GM12878 (cell line): ENCODE measurements around the gene DNASE1L3. TPM values are rescaled to one million over a fixed set of nuclear protein-coding genes. Genes with fewer than 3 reads are reported as not detected.

Source experiments
- ATAC-seq: fragments of 200-7000 bp; cut with Tn5 transposase; 3 replicates; pipeline ENCODE4 v1.9.1; 2020; ENCODE audit warnings: mild to moderate bottlenecking, moderate library complexity
- BruUV-seq: library from RNA; stranded (reverse); fragments of 400-500 nt; replicated peaks from 2 replicates; lab custom pipeline; 2021; lab: Mats Ljungman, UMichigan
- CTCF ChIA-PET: fragments of 300-600 bp; sonication (Branson Sonifier 250); formaldehyde crosslinking; extraction: SDS; loops from one replicate; lab custom pipeline; 2021; ENCODE audit warnings: inconsistent platforms; lab: Yijun Ruan, JAX
- POLR2A ChIA-PET: fragments of 350-600 bp; formaldehyde crosslinking; extraction: SDS; loops from one replicate; lab custom pipeline; 2021; ENCODE audit warnings: inconsistent platforms; lab: Charles Lee
- RAD21 ChIA-PET: fragments of 300-600 bp; sonication (Branson Sonifier 250); formaldehyde crosslinking; loops from one replicate; lab custom pipeline; 2023; ENCODE audit warnings: antibody characterized with exemption; ENCODE audit not compliant: unreplicated experiment; lab: Charles Lee
- SMC1A ChIA-PET: fragments of 300-600 bp; sonication (Branson Sonifier 250); formaldehyde crosslinking; loops from one replicate; lab custom pipeline; 2023; ENCODE audit not compliant: unreplicated experiment, uncharacterized antibody; lab: Charles Lee
- DNase-seq: peaks from one replicate; pipeline ENCODE4 v3.0.0-alpha.2; 2011; ENCODE audit warnings: low read depth, low spot score
- FAIRE-seq: peaks from 3 replicates; lab custom pipeline; 2011; peaks lifted over from hg19 to GRCh38; lab: Jason Lieb, UNC
- H2AFZ ChIP-seq: 2 replicates; pipeline ENCODE4 v1.6.0; 2011; ENCODE audit warnings: low read depth, low read length, control low read depth; ENCODE audit not compliant: control insufficient read depth
- H3K27ac ChIP-seq: 2 replicates; pipeline ENCODE4 v1.5.1; 2011; ENCODE audit warnings: control low read depth; ENCODE audit not compliant: control insufficient read depth, insufficient read depth
- H3K27me3 ChIP-seq, 2 experiments: replicated peaks in 1 of 2; 2 replicates each; pipeline versions ENCODE4 v1.6.0 to v1.6.1; 2011; ENCODE audit warnings: low read length in 1 of 2; ENCODE audit not compliant: control insufficient read depth in 2 of 2, insufficient read depth in 2 of 2
- H3K36me3 ChIP-seq, 2 experiments: 2 replicates each; pipeline ENCODE4 v1.5.1; 2011; ENCODE audit warnings: low read length in 1 of 2; ENCODE audit not compliant: control insufficient read depth in 2 of 2, insufficient read depth in 2 of 2
- H3K4me1 ChIP-seq: 2 replicates; pipeline ENCODE4 v1.6.1; 2011; ENCODE audit warnings: mild to moderate bottlenecking, low read length, moderate library complexity, mixed read lengths; ENCODE audit not compliant: control insufficient read depth, insufficient read depth
- H3K4me2 ChIP-seq: 2 replicates; pipeline ENCODE4 v1.6.0; 2011; ENCODE audit warnings: control low read depth; ENCODE audit not compliant: control insufficient read depth, insufficient read depth
- H3K4me3 ChIP-seq: fragments of 200-600 bp; sonication (generic); 2 replicates; pipeline ENCODE4 v1.5.1; 2016
- H3K79me2 ChIP-seq: 2 replicates; pipeline ENCODE4 v1.6.0; 2011; ENCODE audit warnings: low read length; ENCODE audit not compliant: control insufficient read depth, insufficient read depth
- H3K9ac ChIP-seq: 2 replicates; pipeline ENCODE4 v1.8.0; 2011; ENCODE audit warnings: low read length, control low read depth, mixed read lengths; ENCODE audit not compliant: control insufficient read depth, insufficient read depth
- H3K9me3 ChIP-seq: replicated peaks from 3 replicates; pipeline ENCODE4 v1.5.1; 2011; ENCODE audit warnings: mild to moderate bottlenecking, low read length; ENCODE audit not compliant: control insufficient read depth, insufficient read depth
- H4K20me1 ChIP-seq: 2 replicates; pipeline ENCODE4 v1.6.0; 2011; ENCODE audit not compliant: control insufficient read depth, insufficient read depth
- BHLHE40 ChIP-seq, 2 experiments: fragments of 450-650 bp in 1 of 2; IDR thresholded peaks; 2 replicates each; pipeline ENCODE4 v1.6.1; 2011 to 2017; ENCODE audit warnings: low read depth in 2 of 2, borderline replicate concordance in 1 of 2, improper control_type of control experiment in 1 of 2, low read length in 1 of 2, mild to moderate bottlenecking in 1 of 2
- ESRRA ChIP-seq: IDR thresholded peaks from 2 replicates; pipeline ENCODE4 v1.6.1; 2012; ENCODE audit warnings: mild to moderate bottlenecking, low read length, improper control_type of control experiment
- FOXM1 ChIP-seq: IDR thresholded peaks from 2 replicates; pipeline ENCODE4 v1.6.1; 2012; ENCODE audit warnings: low read depth, mild to moderate bottlenecking, inconsistent platforms, low read length, moderate library complexity
- KDM1A ChIP-seq: fragments of 200-600 bp; sonication (generic); IDR thresholded peaks from 2 replicates; pipeline ENCODE4 v1.6.1; 2016; ENCODE audit warnings: borderline replicate concordance
- NBN ChIP-seq: fragments of 450-650 bp; IDR thresholded peaks from 2 replicates; pipeline ENCODE4 v1.6.1; 2016
- NR2C1 ChIP-seq: fragments of 450-650 bp; IDR thresholded peaks from 2 replicates; pipeline ENCODE4 v1.6.1; 2017; ENCODE audit warnings: antibody characterized with exemption, mild to moderate bottlenecking, moderate library complexity
- SRF ChIP-seq, 2 experiments: IDR thresholded peaks; 2 replicates each; pipeline ENCODE4 v1.6.1; 2011; ENCODE audit warnings: low read depth in 2 of 2, low read length in 2 of 2, mild to moderate bottlenecking in 1 of 2, moderate library complexity in 1 of 2
- WGBS: methylation state at CpG from one replicate; pipeline ENCODE4 v1.1.6; 2016; ENCODE audit warnings: low lambda C conversion rate; ENCODE audit not compliant: insufficient replicate concordance, insufficient coverage; ENCODE audit errors: missing lambda C conversion rate; 5-methylcytosine and 5-hydroxymethylcytosine counted together
- in situ Hi-C: fragments of 300-500 bp; cut with MboI; formaldehyde crosslinking; loops from 9 replicates; pipeline ENCODE4 v1.14.3; 2018; ENCODE audit warnings: mixed read lengths
- intact Hi-C: fragments of 100-400 bp; cut with micrococcal nuclease; formaldehyde crosslinking; loops from one replicate; pipeline ENCODE4 v1.14.2; 2022; ENCODE audit not compliant: unreplicated experiment
- polyA plus RNA-seq, 11 experiments: library from polyadenylated mRNA; depleted of rRNA in 4 of 11; unstranded in 6 of 11; stranded (reverse) in 5 of 11; fragments of >200 nt; fragmentation: Nextera tagmentation in 4 of 11; fragmentation: Illumina TruSeq in 1 of 11; extraction: Ambion mirVana in 4 of 11; extraction: Trizol in 1 of 11; gene quantifications; 1 replicate in 1 of 11; 2 replicates in 10 of 11; pipeline versions ENCODE4 v1.2.1 to v1.2.3, GENCODE V29; 2011 to 2016; ENCODE audit warnings: inconsistent platforms in 2 of 11, missing spikeins in 2 of 11, low read depth in 1 of 11
- total RNA-seq, 4 experiments: library from RNA; depleted of rRNA in 3 of 4; stranded (reverse); fragments of >200 nt in 3 of 4; fragmentation: Illumina TruSeq in 1 of 4; extraction: Trizol in 1 of 4; gene quantifications; 2 replicates each; pipeline versions ENCODE4 v1.2.1 to v1.2.3, GENCODE V29; 2013 to 2021
- TF ChIP-seq, protein P1 (sequence below): fragments of 450-650 bp; IDR thresholded peaks from 2 replicates; pipeline ENCODE4 v1.6.1; 2017; ENCODE audit warnings: borderline replicate concordance

The DNASE1L3 gene
- total and polyA plus RNA-seq, 10 of the 15 experiments (the other 5 are each of a cell fraction or from before 2014, with no cell fraction given): 3.2 to 72.1 (median 6.3) TPM

DNA sequence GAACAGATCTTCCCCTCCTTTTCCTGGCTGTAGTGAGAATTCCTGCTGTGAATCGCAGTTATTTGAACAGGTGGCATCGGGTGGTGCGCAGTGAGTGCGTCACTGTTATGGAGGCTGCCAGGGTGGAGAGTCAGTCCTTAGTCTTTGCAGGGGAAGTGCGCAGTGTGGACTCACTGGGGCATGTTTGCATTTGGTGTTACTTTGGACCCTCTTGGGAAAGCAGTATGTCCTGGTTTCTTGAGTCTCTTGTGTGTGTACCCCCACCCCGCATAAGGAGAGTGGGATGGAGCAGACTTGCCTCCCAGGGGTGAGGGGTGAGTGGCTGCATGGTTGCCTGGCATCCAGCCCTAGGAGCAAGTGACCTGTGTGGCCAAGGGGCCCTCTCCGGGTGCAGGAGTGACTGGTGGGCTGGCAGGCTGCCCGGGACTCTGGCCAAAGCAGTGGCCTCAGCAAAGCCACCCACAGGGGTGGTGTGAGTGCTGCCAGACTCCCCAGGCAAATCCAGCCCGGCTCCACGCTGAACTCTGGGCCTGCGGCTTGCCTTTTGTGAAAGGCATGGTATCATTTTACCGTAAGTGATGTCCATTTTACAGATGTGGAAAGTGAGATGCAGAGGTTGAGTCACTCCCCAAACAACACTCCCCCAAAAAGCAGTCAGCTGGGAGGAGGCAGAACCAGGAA lies 46.4 kb downstream of the DNASE1L3 start:
- ATAC-seq: no peak
- BruUV-seq: no TSS peak
- intact Hi-C loops (no loop called here), in situ Hi-C loops (no loop called here)
- no peak overlapping the region for H2AFZ ChIP-seq
- H3K79me2 ChIP-seq: no peaks in the 10 kb centered on the region
- 83% methylated on average over 12 of the region's 12 CpGs for WGBS
- SMC1A ChIA-PET: interaction anchor here (1.2 to 3.3 kb wide), 2 partner anchors 58 to 156 kb away, joined by 3 to 28 read pairs; partner anchors contain the start of gene FLNB
- H3K4me3 ChIP-seq: no peak overlapping the region
- no peaks in the 10 kb centered on the region for H4K20me1 ChIP-seq
- FAIRE-seq: no peak
- no peak overlapping the region for H3K9ac ChIP-seq
- no peaks in the 10 kb centered on the region for H3K9me3 ChIP-seq
- POLR2A ChIA-PET: no interaction called here
- no peaks in the 10 kb centered on the region for H3K4me1 ChIP-seq
- no peak overlapping the region for H3K27ac ChIP-seq
- TF ChIP-seq NR2C1 (no peak), SRF (IDR thresholded peaks at IDR 0.05; ENCODE audit: low read depth in 2 of 2, low read length in 2 of 2) (no peak), KDM1A (no peak), NBN (no peak), BHLHE40 (IDR thresholded peaks at IDR 0.05; ENCODE audit: borderline replicate concordance in 1 of 2, low read depth in 2 of 2, low read length in 1 of 2) (no peak), ESRRA (no peak), FOXM1 (no peak)
- TF ChIP-seq, protein P1, sequence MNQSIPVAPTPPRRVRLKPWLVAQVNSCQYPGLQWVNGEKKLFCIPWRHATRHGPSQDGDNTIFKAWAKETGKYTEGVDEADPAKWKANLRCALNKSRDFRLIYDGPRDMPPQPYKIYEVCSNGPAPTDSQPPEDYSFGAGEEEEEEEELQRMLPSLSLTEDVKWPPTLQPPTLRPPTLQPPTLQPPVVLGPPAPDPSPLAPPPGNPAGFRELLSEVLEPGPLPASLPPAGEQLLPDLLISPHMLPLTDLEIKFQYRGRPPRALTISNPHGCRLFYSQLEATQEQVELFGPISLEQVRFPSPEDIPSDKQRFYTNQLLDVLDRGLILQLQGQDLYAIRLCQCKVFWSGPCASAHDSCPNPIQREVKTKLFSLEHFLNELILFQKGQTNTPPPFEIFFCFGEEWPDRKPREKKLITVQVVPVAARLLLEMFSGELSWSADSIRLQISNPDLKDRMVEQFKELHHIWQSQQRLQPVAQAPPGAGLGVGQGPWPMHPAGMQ: no peak
- TF ChIP-seq, all 136 proteins: peak for 0
- Histone ChIP-seq H3K27me3 (no peaks in the 10 kb centered on the region), H3K4me2 (no peak overlapping the region), H3K36me3 (peaks cover 3 to 6% of the 10 kb centered on the region in 2 experiments; a peak in 3 of 4 replicates)
- no peak for DNase-seq
- ChIA-PET CTCF (interaction anchor here (1.3 to 8.4 kb wide), 3 partner anchors 9 to 155 kb away, joined by 3 to 78 read pairs (median 62); partner anchors contain the start of gene FLNB), RAD21 (no interaction called here)
